HepG2 (cell line): ENCODE measurements around the gene CTLA4. TPM values are rescaled to one million over a fixed set of nuclear protein-coding genes. Genes with fewer than 3 reads are reported as not detected.

Source experiments
- ATAC-seq: fragments of 200-7000 bp; cut with Tn5 transposase; 3 replicates; pipeline ENCODE4 v1.9.1; 2020; ENCODE audit warnings: mild to moderate bottlenecking, moderate library complexity
- BruUV-seq: library from RNA; stranded (reverse); fragments of 400-500 nt; replicated peaks from 2 replicates; lab custom pipeline; 2021; lab: Mats Ljungman, UMichigan
- CTCF ChIA-PET: fragments of 300-600 bp; formaldehyde crosslinking; extraction: SDS; loops from one replicate; lab custom pipeline; 2021; ENCODE audit warnings: low total read pairs, inconsistent platforms, low intra/inter-chr PET ratio; lab: Yijun Ruan, JAX
- POLR2A ChIA-PET: fragments of 350-600 bp; sonication (Branson Sonifier 250); formaldehyde crosslinking; loops from one replicate; lab custom pipeline; 2020; ENCODE audit warnings: antibody characterized with exemption, inconsistent platforms; lab: Yijun Ruan, JAX
- DNase-seq: peaks from one replicate; pipeline ENCODE4 v3.0.0-alpha.2; 2015; ENCODE audit warnings: low spot score
- FAIRE-seq: peaks from 3 replicates; lab custom pipeline; 2011; peaks lifted over from hg19 to GRCh38; lab: Jason Lieb, UNC
- H2AFZ ChIP-seq: one replicate; pipeline ENCODE4 v1.6.1; 2011; ENCODE audit warnings: low read length, inconsistent platforms
- H3K27ac ChIP-seq: fragments of 300-600 bp; 3 replicates; pipeline ENCODE4 v1.8.0; 2011; ENCODE audit warnings: mixed run types, mild to moderate bottlenecking, mixed read lengths, low read length, inconsistent platforms; ENCODE audit not compliant: insufficient read depth; ENCODE audit errors: extremely low read length
- H3K27me3 ChIP-seq, 2 experiments: fragments of 200-600 bp in 1 of 2; 2 replicates in 1 of 2; 3 replicates in 1 of 2; pipeline versions ENCODE4 v1.6.0 to v1.8.0; 2011; ENCODE audit warnings: low read length in 2 of 2, mild to moderate bottlenecking in 2 of 2, moderate library complexity in 2 of 2, inconsistent platforms in 1 of 2; ENCODE audit not compliant: insufficient read depth in 2 of 2, control insufficient read depth in 1 of 2
- H3K36me3 ChIP-seq, 2 experiments: fragments of 200-600 bp in 1 of 2; replicated peaks in 1 of 2; 2 replicates in 1 of 2; 3 replicates in 1 of 2; pipeline versions ENCODE4 v1.5.1 to v1.8.0; 2011; ENCODE audit warnings: low read length in 2 of 2, inconsistent platforms in 1 of 2; ENCODE audit not compliant: insufficient read depth in 2 of 2, control insufficient read depth in 1 of 2
- H3K4me1 ChIP-seq: 2 replicates; pipeline ENCODE4 v1.5.1; 2012; ENCODE audit warnings: low read length, inconsistent platforms; ENCODE audit not compliant: insufficient read depth
- H3K4me2 ChIP-seq: 2 replicates; pipeline ENCODE4 v1.6.0; 2011; ENCODE audit warnings: low read depth, low read length, inconsistent platforms
- H3K4me3 ChIP-seq, 3 experiments: fragments of 200-600 bp in 1 of 3; sonication (generic), shearing (Covaris generic) in 1 of 3; replicated peaks in 1 of 3; 2 replicates each; pipeline ENCODE4 v1.5.1; 2011 to 2016; ENCODE audit warnings: low read length in 3 of 3, inconsistent platforms in 2 of 3, low read depth in 2 of 3, mild to moderate bottlenecking in 2 of 3, control low read depth in 1 of 3, mixed read lengths in 1 of 3; ENCODE audit not compliant: insufficient read depth in 1 of 3
- H3K79me2 ChIP-seq: one replicate; pipeline ENCODE4 v1.6.1; 2011; ENCODE audit warnings: low read length, inconsistent platforms; ENCODE audit not compliant: insufficient read depth
- H3K9ac ChIP-seq: 2 replicates; pipeline ENCODE4 v1.6.0; 2011; ENCODE audit warnings: mild to moderate bottlenecking, low read depth, low read length, inconsistent platforms; ENCODE audit not compliant: insufficient read depth
- H3K9me3 ChIP-seq: 2 replicates; pipeline ENCODE4 v1.5.1; 2012; ENCODE audit warnings: mild to moderate bottlenecking, low read length
- H4K20me1 ChIP-seq: 2 replicates; pipeline ENCODE4 v1.6.0; 2011; ENCODE audit warnings: inconsistent platforms, mild to moderate bottlenecking, low read length, moderate library complexity; ENCODE audit not compliant: insufficient read depth
- HBP1 ChIP-seq: IDR thresholded peaks from 2 replicates; pipeline ENCODE4 v1.6.1; 2016; ENCODE audit warnings: low read depth, control low read depth
- LRRFIP1 ChIP-seq: sonication (generic); formaldehyde crosslinking; conservative IDR thresholded peaks from 2 replicates; pipeline ENCODE4 v1.4.0; 2020; ENCODE audit warnings: missing genetic modification reagents
- NFATC3 ChIP-seq: sonication (generic); formaldehyde crosslinking; IDR thresholded peaks from 2 replicates; pipeline ENCODE4 v1.5.1; 2020; ENCODE audit warnings: mild to moderate bottlenecking, missing genetic modification reagents
- ZNF878 ChIP-seq: sonication (generic); formaldehyde crosslinking; IDR thresholded peaks from 2 replicates; pipeline ENCODE4 v1.8.1; 2023; ENCODE audit warnings: mild to moderate bottlenecking, missing genetic modification reagents, moderate library complexity
- WGBS: methylation state at CpG from one replicate; pipeline ENCODE4 v1.1.6; 2017; ENCODE audit warnings: low lambda C conversion rate; 5-methylcytosine and 5-hydroxymethylcytosine counted together
- in situ Hi-C: cut with HindIII; loops from 2 replicates; pipeline ENCODE4 v1.10.0; 2017; ENCODE audit warnings: low pct_unique_long_range_greater_than_20kb; ENCODE audit not compliant: extremely low pct_ligation_motif_present
- intact Hi-C: fragments of 100-400 bp; cut with micrococcal nuclease; formaldehyde crosslinking; loops from one replicate; pipeline ENCODE4 v1.10.0; 2022; ENCODE audit not compliant: unreplicated experiment
- polyA plus RNA-seq, 8 experiments: library from polyadenylated mRNA; depleted of rRNA in 3 of 8; stranded (reverse) in 7 of 8; unstranded in 1 of 8; fragments of >200 nt; fragmentation: Illumina TruSeq in 4 of 8; extraction: Trizol in 4 of 8; gene quantifications; 2 replicates each; pipeline versions ENCODE4 v1.2.1 to v1.2.3, GENCODE V29; 2011 to 2016; ENCODE audit warnings: low read depth in 4 of 8, missing spikeins in 1 of 8, mixed read lengths in 1 of 8; ENCODE audit not compliant: insufficient read depth in 1 of 8
- total RNA-seq, 5 experiments: library from RNA; depleted of rRNA; stranded (reverse); fragments of >200 nt; fragmentation: Illumina TruSeq; extraction: Trizol; gene quantifications; 2 replicates each; pipeline ENCODE4 v1.2.3, GENCODE V29; 2016; ENCODE audit warnings: low read depth in 1 of 5

CTLA4 gene
- total and polyA plus RNA-seq, 2 of the 13 experiments (the other 11 are each of a cell fraction or from before 2014, with no cell fraction given): 0.16 TPM; not detected in 1

- no peak for TF ChIP-seq NFATC3 (CRISPR knock-in tag)
- TF ChIP-seq, all 625 proteins: peak for 0
These were observed 19.1 kb downstream of the CTLA4 start (continued) for GRCh38 chr2:203886661-203887151.

GRCh38 chr2:203887677-203888076 is 20.1 kb downstream of the CTLA4 start:
- Histone ChIP-seq H3K4me1 (no peaks in the 10 kb centered on the region), H3K79me2 (no peaks in the 10 kb centered on the region), H4K20me1 (no peaks in the 10 kb centered on the region), H3K4me2 (no peak overlapping the region), H3K27me3 (peaks cover 0 to 4% of the 10 kb centered on the region in 2 experiments; a peak in 1 of 5 replicates), H3K9me3 (no peaks in the 10 kb centered on the region), H3K4me3 (no peak overlapping the region), H2AFZ (no peak overlapping the region), H3K27ac (no peak overlapping the region), H3K36me3 (no peaks in the 10 kb centered on the region), H3K9ac (no peak overlapping the region)
- POLR2A ChIA-PET: no interaction called here
- no peak for FAIRE-seq
- in situ Hi-C loops (no loop called here), intact Hi-C loops (no loop called here)
- BruUV-seq: no TSS peak
- CTCF ChIA-PET: no interaction called here
- no peak for TF ChIP-seq ZNF878 (CRISPR knock-in tag)
- ATAC-seq: no peak
- DNase-seq: no peak

- CTCF ChIA-PET: no interaction called here
- ATAC-seq (no peak), DNase-seq (no peak), FAIRE-seq (no peak)
- Histone ChIP-seq H3K4me1 (no peaks in the 10 kb centered on the region), H3K4me2 (no peak overlapping the region), H2AFZ (no peak overlapping the region), H3K27ac (no peak overlapping the region), H3K36me3 (no peaks in the 10 kb centered on the region), H3K27me3 (peaks cover 0 to 3% of the 10 kb centered on the region in 2 experiments; a peak in 1 of 5 replicates), H3K9me3 (no peaks in the 10 kb centered on the region), H4K20me1 (no peaks in the 10 kb centered on the region), H3K79me2 (no peaks in the 10 kb centered on the region), H3K9ac (no peak overlapping the region), H3K4me3 (no peak overlapping the region)
- no TSS peak for BruUV-seq
- POLR2A ChIA-PET: no interaction called here
- intact Hi-C loops (no loop called here), in situ Hi-C loops (no loop called here)
- TF ChIP-seq LRRFIP1 (CRISPR knock-in tag) (no peak), HBP1 (CRISPR knock-in tag) (no peak)
- WGBS: 0% methylated on average over 1 of the region's 1 CpG
These were observed 22.0 kb downstream of the CTLA4 start for GRCh38 chr2:203889542-203889941.
